Fibroblast of gingiva (primary cell): ENCODE measurements around the gene RAD18.

Source experiments
- DNase-seq: peaks from one replicate; pipeline ENCODE4 v3.0.0-alpha.2; 2011; ENCODE audit warnings: low read depth

Gene RAD18

GRCh38 chr3:8895829-8896228 is 67.4 kb downstream of the RAD18 start:
- no peak for DNase-seq

- no peak for DNase-seq
These were observed 70.3 kb downstream of the RAD18 start for GRCh38 chr3:8893001-8893400.

- DNase-seq: no peak
These were observed 71.5 kb downstream of the RAD18 start for GRCh38 chr3:8891774-8892173.

- no peak for DNase-seq
These were observed 72.0 kb downstream of the RAD18 start for GRCh38 chr3:8891303-8891702.

GRCh38 chr3:8888301-8888915 is 74.9 kb downstream of the RAD18 start:
- DNase-seq: peak; percentile 39

GRCh38 chr3:8887435-8888300 is 75.6 kb downstream of the RAD18 start:
- no peak for DNase-seq

GRCh38 chr3:8886546-8886945 is 76.7 kb downstream of the RAD18 start:
- DNase-seq: no peak

GRCh38 chr3:8885536-8886316 is 77.5 kb downstream of the RAD18 start:
- DNase-seq: no peak

- DNase-seq: no peak
These were observed 78.5 kb downstream of the RAD18 start for GRCh38 chr3:8884630-8885290.

- DNase-seq: no peak
These were observed 80.6 kb downstream of the RAD18 start for GRCh38 chr3:8882642-8883041.

GRCh38 chr3:8882171-8882593 is 81.1 kb downstream of the RAD18 start:
- no peak for DNase-seq

- DNase-seq: no peak
These were observed 83.8 kb downstream of the RAD18 start for GRCh38 chr3:8879347-8879944.

- DNase-seq: peak; percentile 37
These were observed 87.4 kb downstream of the RAD18 start for GRCh38 chr3:8875836-8876235.

GRCh38 chr3:8873740-8874139 is 89.5 kb downstream of the RAD18 start:
- no peak for DNase-seq

GRCh38 chr3:8872261-8872660 is 91.0 kb downstream of the RAD18 start:
- no peak for DNase-seq

- DNase-seq: no peak
These were observed 92.0 kb downstream of the RAD18 start for GRCh38 chr3:8871306-8871705.

- DNase-seq: no peak
These were observed 93.1 kb downstream of the RAD18 start for GRCh38 chr3:8870134-8870533.

- DNase-seq: peak; percentile 77
These were observed 93.7 kb downstream of the RAD18 start for GRCh38 chr3:8869613-8870012.

- no peak for DNase-seq
These were observed 94.3 kb downstream of the RAD18 start for GRCh38 chr3:8868996-8869395.

GRCh38 chr3:8867646-8868045 is 95.6 kb downstream of the RAD18 start:
- DNase-seq: no peak

- DNase-seq: no peak
These were observed 97.6 kb downstream of the RAD18 start for GRCh38 chr3:8865697-8866096.
